ENCODE data around the gene MRPL14. TPM values are rescaled to one million over a fixed set of nuclear protein-coding genes. Genes with fewer than 3 reads are reported as not detected.

MRPL14 gene
- total and polyA plus RNA-seq, 2 of the 8 experiments (the other 6 are each of a cell fraction or from before 2014, with no cell fraction given): 82.0 to 97.1 TPM

DNA sequence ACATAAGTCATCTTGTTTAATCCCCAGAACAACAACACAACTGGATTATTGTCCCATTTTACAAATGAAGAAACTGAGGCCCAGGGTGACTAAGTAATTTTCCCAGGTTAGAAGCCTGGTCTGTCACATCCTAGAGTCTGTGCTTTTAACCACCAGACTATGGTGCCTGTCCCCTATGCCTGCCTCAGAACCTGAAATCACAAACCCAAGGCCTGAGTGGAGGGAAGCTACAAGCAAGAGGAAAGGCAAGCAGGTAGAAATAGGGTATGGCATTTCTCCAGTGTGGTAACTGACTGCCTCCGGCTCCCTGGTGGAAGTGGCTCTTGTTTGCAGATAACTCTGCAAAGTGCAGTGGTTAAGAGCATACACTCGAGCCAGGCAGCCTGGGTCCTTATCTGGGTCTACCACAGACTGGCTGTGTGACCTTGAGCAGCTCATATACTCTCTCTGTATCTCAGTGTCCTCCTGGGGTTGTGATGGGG is 2.6 kb upstream of the MRPL14 start:
- peaks cover 0 to 2% (median under 1%) of the 10 kb centered on the region in 4 experiments; a peak in 3 of 8 replicates for H3K36me3 ChIP-seq (ENCODE audit: control insufficient read depth in 2 of 4, insufficient read depth in 4 of 4, low read length in 3 of 4)
- peaks cover 8 to 23% (median 19%) of the 10 kb centered on the region in 4 experiments for H3K4me1 ChIP-seq (replicated peaks in 1 of 4; ENCODE audit: control insufficient read depth in 3 of 4, insufficient read depth in 4 of 4, low read length in 3 of 4)
- H3K9ac ChIP-seq (replicated peaks in 1 of 4; ENCODE audit: extremely low read depth in 1 of 4, low read depth in 3 of 4, low read length in 3 of 4): no peak overlapping the region
- no peak overlapping the region for H2BK120ac ChIP-seq (replicated peaks; ENCODE audit: low read depth, low read length)
- no peak overlapping the region for H2BK12ac ChIP-seq (ENCODE audit: low read depth, low read length)
- no peak overlapping the region for H2AK5ac ChIP-seq (ENCODE audit: low read depth, low read length)
- H3K9me3 ChIP-seq (ENCODE audit: insufficient read depth in 2 of 2, low read depth in 1 of 2, low read length in 1 of 2): no peaks in the 10 kb centered on the region
- H4K91ac ChIP-seq (replicated peaks; ENCODE audit: insufficient read length, low read length): no peak overlapping the region
- H3K56ac ChIP-seq (replicated peaks; ENCODE audit: insufficient read length, low read depth, low read length): no peak overlapping the region
- H3K18ac ChIP-seq (ENCODE audit: extremely low read depth, low read length): no peak overlapping the region
- FAIRE-seq (no peak), DNase-seq (ENCODE audit: low read depth in 1 of 2, low spot score in 2 of 2) (no peak)
- WGBS, 2 experiments (ENCODE audit: extremely low coverage in 1 of 2, insufficient coverage in 1 of 2, insufficient read length in 1 of 2, insufficient replicate concordance in 2 of 2, low coverage in 1 of 2, low lambda C conversion rate in 2 of 2, missing lambda C conversion rate in 1 of 2): 93% methylated on average over 2 of the region's 2 CpGs; no CpG with 5 or more reads in 1 of the 2 experiments
- H3K27ac ChIP-seq (ENCODE audit: low read depth, low read length): no peak overlapping the region
- H4K5ac ChIP-seq (ENCODE audit: insufficient read length, low read depth, low read length): no peak overlapping the region
- H2AFZ ChIP-seq (ENCODE audit: low read length): no peak overlapping the region
- no peaks in the 10 kb centered on the region for H3K27me3 ChIP-seq (replicated peaks in 1 of 4; ENCODE audit: control insufficient read depth in 3 of 4, extremely low read depth in 1 of 4, insufficient read depth in 3 of 4, low read length in 3 of 4)
- H3K4ac ChIP-seq (replicated peaks; ENCODE audit: insufficient read length, low read depth, low read length): no peak overlapping the region
- no peak overlapping the region for H3K4me3 ChIP-seq (ENCODE audit: extremely low read depth in 1 of 4, insufficient read depth in 2 of 4, low read depth in 3 of 4, low read length in 4 of 4)
- no peak overlapping the region for H2BK15ac ChIP-seq (ENCODE audit: low read length)
- H3K14ac ChIP-seq (ENCODE audit: insufficient read length): no peak overlapping the region
- H2BK5ac ChIP-seq (ENCODE audit: low read depth, low read length): no peak overlapping the region
- no peak overlapping the region for H3K23ac ChIP-seq (ENCODE audit: insufficient read length)
- no peak overlapping the region for H2BK20ac ChIP-seq (ENCODE audit: low read length)
- peaks cover 13% of the 10 kb centered on the region for H3K79me1 ChIP-seq (ENCODE audit: low read depth, low read length)
- POLR2A ChIA-PET (ENCODE audit: partially characterized antibody): interaction anchor here (0.6 to 1.5 kb wide), 4 partner anchors 19 to 406 kb away, joined by 3 to 4 read pairs (median 3); no protein-coding TSS in a partner anchor
- peaks cover 11 to 29% of the 10 kb centered on the region in 2 experiments for H4K20me1 ChIP-seq (replicated peaks in 1 of 2; ENCODE audit: control insufficient read depth in 1 of 2, insufficient read depth in 2 of 2, low read length in 2 of 2)
- CTCF ChIA-PET (ENCODE audit: partially characterized antibody): interaction anchor here (0.6 to 11.1 kb wide), 7 partner anchors 10 to 116 kb away, joined by 3 to 128 read pairs (median 4); partner anchors contain the start of gene CAPN11
- H3K23me2 ChIP-seq (ENCODE audit: low read depth, low read length): peaks cover 12% of the 10 kb centered on the region
- H3K4me2 ChIP-seq (ENCODE audit: insufficient read depth in 1 of 2, low read depth in 2 of 2, low read length in 2 of 2): no peak overlapping the region
- H3K79me2 ChIP-seq (ENCODE audit: control insufficient read depth in 1 of 2, insufficient read depth in 2 of 2, low read length in 2 of 2): peaks cover 21 to 37% of the 10 kb centered on the region in 2 experiments
- H4K8ac ChIP-seq (ENCODE audit: extremely low read depth, insufficient read depth, low read length): no peak overlapping the region
- TF ChIP-seq ASH2L (IDR thresholded peaks at IDR 0.05; ENCODE audit: low read length): no peak
- no peak for TF ChIP-seq ZNF274 (IDR thresholded peaks at IDR 0.05; ENCODE audit: borderline replicate concordance, extremely low read depth, low read length)
- no peak for TF ChIP-seq HDAC2 (IDR thresholded peaks at IDR 0.05; ENCODE audit: borderline replicate concordance in 1 of 2, low read depth in 2 of 2, low read length in 2 of 2)
- TF ChIP-seq, protein P1, sequence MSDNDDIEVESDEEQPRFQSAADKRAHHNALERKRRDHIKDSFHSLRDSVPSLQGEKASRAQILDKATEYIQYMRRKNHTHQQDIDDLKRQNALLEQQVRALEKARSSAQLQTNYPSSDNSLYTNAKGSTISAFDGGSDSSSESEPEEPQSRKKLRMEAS (IDR thresholded peaks at IDR 0.05): no peak
- TF ChIP-seq CBX5 (IDR thresholded peaks at IDR 0.05; ENCODE audit: low read depth, low read length): no peak
- no peak for TF ChIP-seq CHD1 (IDR thresholded peaks at IDR 0.05; ENCODE audit: low read depth, low read length)
- no peak for TF ChIP-seq POU5F1 (IDR thresholded peaks at IDR 0.05; ENCODE audit: low read depth, low read length)
- no peak for TF ChIP-seq EP300 (IDR thresholded peaks at IDR 0.05; ENCODE audit: borderline replicate concordance in 1 of 2, low read depth in 2 of 2, low read length in 2 of 2)
- TF ChIP-seq E2F6 (IDR thresholded peaks at IDR 0.05): no peak
- no peak for TF ChIP-seq CEBPB (IDR thresholded peaks at IDR 0.05; ENCODE audit: low read depth, low read length)
- no peak for TF ChIP-seq FOSL1 (IDR thresholded peaks at IDR 0.05; ENCODE audit: insufficient read depth, low read depth, low read length)
- no peak for TF ChIP-seq CBX8 (IDR thresholded peaks at IDR 0.05; ENCODE audit: borderline replicate concordance, low read depth, low read length)
